Measurements from ENCODE around the gene PAQR3. TPM values are rescaled to one million over a fixed set of nuclear protein-coding genes. Genes with fewer than 3 reads are reported as not detected.
"Not testable (repeated sequence)": the region's sequence is repeated elsewhere in the genome, so short reads cannot be mapped to it uniquely, and the experiment has no call there.

Gene PAQR3
- total and polyA plus RNA-seq, 2 donors, result 9.3 to 10.2 TPM

DNA sequence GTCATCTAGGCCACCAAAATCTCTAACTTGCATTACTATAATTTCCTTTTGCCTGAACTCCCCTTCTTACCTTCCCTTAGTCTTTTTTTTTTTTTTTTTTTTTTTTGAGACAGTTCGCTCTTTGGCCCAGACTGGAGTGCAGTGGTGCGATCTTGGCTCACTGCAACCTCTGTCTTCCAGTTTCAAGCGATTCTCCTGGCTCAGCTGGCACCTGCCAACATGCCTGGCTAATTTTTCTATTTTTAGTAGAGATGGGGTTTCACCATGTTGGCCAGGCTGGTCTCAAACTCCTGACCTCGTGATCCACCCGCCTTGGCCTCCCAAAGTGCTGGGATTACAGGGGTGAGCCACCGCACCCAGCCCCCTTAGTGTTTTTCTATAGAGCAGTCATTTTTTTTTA lies 30.3 kb downstream of the PAQR3 start:
- H3K36me3 ChIP-seq (ENCODE audit: control insufficient read depth in 2 of 2, insufficient read depth in 2 of 2, low read length in 1 of 2), result peaks cover 3 to 18% of the 10 kb centered on the region in 2 donors
- WGBS, result 98% methylated on average over 6 of the region's 6 CpGs

DNA sequence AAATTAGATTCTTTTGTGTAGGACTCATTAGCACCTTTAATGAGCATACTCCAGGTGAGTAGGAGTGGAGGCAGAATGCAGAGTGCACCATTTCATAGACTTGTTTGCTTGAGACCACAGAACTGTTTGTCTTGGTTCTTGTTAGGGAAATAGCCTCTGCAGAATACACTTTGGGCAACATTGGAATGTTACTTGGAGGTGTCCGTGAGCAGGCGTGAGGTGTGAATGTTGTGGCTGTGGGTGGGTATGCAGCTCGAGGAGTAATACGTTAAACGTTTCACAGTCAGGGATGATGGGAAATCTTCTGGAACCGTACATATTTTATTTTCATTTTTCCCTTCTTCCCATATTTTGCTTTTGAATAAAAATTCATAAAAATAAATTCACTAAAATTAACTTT lies 31.6 kb downstream of the PAQR3 start:
- Histone ChIP-seq H3K27ac (ENCODE audit: low read depth in 1 of 2, low read length in 1 of 2) (no peak overlapping the region), H3K36me3 (ENCODE audit: control insufficient read depth in 2 of 2, insufficient read depth in 2 of 2, low read length in 1 of 2) (peaks cover 3 to 18% of the 10 kb centered on the region in 2 donors), H3K27me3 (ENCODE audit: control insufficient read depth in 2 of 2, insufficient read depth in 1 of 2, low read length in 1 of 2) (no peaks in the 10 kb centered on the region), H3K9me3 (ENCODE audit: control insufficient read depth in 2 of 2, insufficient read depth in 1 of 2, low read length in 1 of 2) (no peaks in the 10 kb centered on the region), H3K4me1 (ENCODE audit: control insufficient read depth in 2 of 2, insufficient read depth in 2 of 2, low read length in 2 of 2) (no peaks in the 10 kb centered on the region), H3K4me3 (ENCODE audit: low read length in 2 of 2) (no peak overlapping the region)
- no peak for DNase-seq (ENCODE audit: low read depth in 6 of 9, low spot score in 9 of 9)
- 99% methylated on average over 6 of the region's 6 CpGs for WGBS

More for the DNA sequence above, 30.3 kb downstream of the PAQR3 start:
- not testable (repeated sequence) for H3K9me3 ChIP-seq (ENCODE audit: control insufficient read depth in 2 of 2, insufficient read depth in 1 of 2, low read length in 1 of 2); H3K4me1 ChIP-seq (ENCODE audit: control insufficient read depth in 2 of 2, insufficient read depth in 2 of 2, low read length in 2 of 2); H3K27ac ChIP-seq (ENCODE audit: low read depth in 1 of 2, low read length in 1 of 2); H3K4me3 ChIP-seq (ENCODE audit: low read length in 2 of 2); DNase-seq (ENCODE audit: low read depth in 6 of 9, low spot score in 9 of 9); H3K27me3 ChIP-seq (ENCODE audit: control insufficient read depth in 2 of 2, insufficient read depth in 1 of 2, low read length in 1 of 2)

DNA sequence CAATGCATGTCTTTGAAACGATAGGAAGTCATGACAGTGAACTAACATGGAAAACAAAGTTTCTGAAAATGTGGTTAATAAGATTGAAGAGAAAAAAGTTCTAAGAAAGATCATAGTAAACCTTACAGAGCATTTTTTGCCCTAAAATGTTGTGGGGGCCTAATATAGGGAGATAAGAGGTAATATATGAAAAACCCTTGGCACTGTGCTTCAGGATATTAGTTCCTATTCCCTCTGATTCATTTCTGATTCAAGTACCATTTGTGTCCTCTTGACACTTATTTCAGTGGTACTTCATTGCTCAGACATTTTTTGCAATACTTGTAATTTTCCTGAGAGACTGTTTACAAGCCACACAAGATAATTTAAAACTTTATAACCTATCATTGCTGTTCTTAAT lies 35.1 kb downstream of the PAQR3 start:
- no peak for DNase-seq (ENCODE audit: low read depth in 6 of 9, low spot score in 9 of 9)
- no peaks in the 10 kb centered on the region for H3K9me3 ChIP-seq (ENCODE audit: control insufficient read depth in 2 of 2, insufficient read depth in 1 of 2, low read length in 1 of 2)
- H3K4me3 ChIP-seq (ENCODE audit: low read length in 2 of 2), result no peak overlapping the region
- H3K4me1 ChIP-seq (ENCODE audit: control insufficient read depth in 2 of 2, insufficient read depth in 2 of 2, low read length in 2 of 2), result no peaks in the 10 kb centered on the region
- no peaks in the 10 kb centered on the region for H3K27me3 ChIP-seq (ENCODE audit: control insufficient read depth in 2 of 2, insufficient read depth in 1 of 2, low read length in 1 of 2)
- peaks cover 0 to 4% of the 10 kb centered on the region in 2 donors for H3K36me3 ChIP-seq (ENCODE audit: control insufficient read depth in 2 of 2, insufficient read depth in 2 of 2, low read length in 1 of 2)
- no peak overlapping the region for H3K27ac ChIP-seq (ENCODE audit: low read depth in 1 of 2, low read length in 1 of 2)
- 100% methylated on average over 1 of the region's 1 CpG for WGBS

DNA sequence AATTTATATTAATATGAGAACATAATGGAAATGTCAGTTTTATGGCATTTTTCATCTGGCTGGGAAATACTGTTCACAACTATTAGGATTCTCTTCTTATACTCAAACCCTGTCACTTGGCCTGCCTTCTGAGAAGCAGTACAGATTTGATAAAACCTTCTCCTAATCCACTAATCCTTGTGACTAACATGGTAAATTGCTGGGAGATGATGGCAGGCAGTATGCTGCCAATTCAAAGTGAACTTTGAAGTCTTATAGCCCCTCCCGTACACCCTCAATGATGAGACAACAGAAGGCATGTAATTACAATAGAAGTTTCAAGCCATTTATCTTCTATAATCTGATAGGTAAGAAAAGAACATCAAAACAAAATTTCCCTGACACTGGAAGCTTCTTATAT lies 36.9 kb downstream of the PAQR3 start:
- no peaks in the 10 kb centered on the region for H3K27me3 ChIP-seq (ENCODE audit: control insufficient read depth in 2 of 2, insufficient read depth in 1 of 2, low read length in 1 of 2)
- 99% methylated on average over 1 of the region's 1 CpG for WGBS
- no peaks in the 10 kb centered on the region for H3K36me3 ChIP-seq (ENCODE audit: control insufficient read depth in 2 of 2, insufficient read depth in 2 of 2, low read length in 1 of 2)
- no peaks in the 10 kb centered on the region for H3K4me1 ChIP-seq (ENCODE audit: control insufficient read depth in 2 of 2, insufficient read depth in 2 of 2, low read length in 2 of 2)
- H3K9me3 ChIP-seq (ENCODE audit: control insufficient read depth in 2 of 2, insufficient read depth in 1 of 2, low read length in 1 of 2), result no peaks in the 10 kb centered on the region
- DNase-seq (ENCODE audit: low read depth in 6 of 9, low spot score in 9 of 9), result no peak
- H3K4me3 ChIP-seq (ENCODE audit: low read length in 2 of 2), result no peak overlapping the region
- no peak overlapping the region for H3K27ac ChIP-seq (ENCODE audit: low read depth in 1 of 2, low read length in 1 of 2)

DNA sequence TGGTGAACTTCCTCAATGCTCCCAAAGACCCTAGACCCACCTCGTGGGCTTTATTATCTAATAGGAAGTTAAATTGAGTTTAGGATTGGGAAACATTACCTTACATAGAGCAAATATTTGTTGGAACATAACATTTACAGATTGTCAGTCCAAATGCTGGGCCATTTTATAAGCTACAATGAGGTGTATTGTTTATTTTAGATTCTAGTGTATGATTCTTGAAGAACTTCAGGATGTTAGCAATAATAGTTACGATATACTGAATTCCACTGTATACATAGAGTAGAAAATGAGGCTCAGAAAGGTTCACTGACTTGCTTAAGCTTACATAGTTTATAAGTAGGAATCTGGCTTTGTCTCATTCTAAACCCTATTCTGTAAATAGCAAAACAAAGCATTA lies 37.4 kb downstream of the PAQR3 start:
- Histone ChIP-seq H3K27ac (ENCODE audit: low read depth in 1 of 2, low read length in 1 of 2) (no peak overlapping the region), H3K27me3 (ENCODE audit: control insufficient read depth in 2 of 2, insufficient read depth in 1 of 2, low read length in 1 of 2) (no peaks in the 10 kb centered on the region), H3K9me3 (ENCODE audit: control insufficient read depth in 2 of 2, insufficient read depth in 1 of 2, low read length in 1 of 2) (no peaks in the 10 kb centered on the region), H3K4me3 (ENCODE audit: low read length in 2 of 2) (no peak overlapping the region), H3K36me3 (ENCODE audit: control insufficient read depth in 2 of 2, insufficient read depth in 2 of 2, low read length in 1 of 2) (no peaks in the 10 kb centered on the region), H3K4me1 (ENCODE audit: control insufficient read depth in 2 of 2, insufficient read depth in 2 of 2, low read length in 2 of 2) (no peaks in the 10 kb centered on the region)
- WGBS, result 97% methylated on average over 2 of the region's 2 CpGs
- DNase-seq (ENCODE audit: low read depth in 6 of 9, low spot score in 9 of 9), result no peak

DNA sequence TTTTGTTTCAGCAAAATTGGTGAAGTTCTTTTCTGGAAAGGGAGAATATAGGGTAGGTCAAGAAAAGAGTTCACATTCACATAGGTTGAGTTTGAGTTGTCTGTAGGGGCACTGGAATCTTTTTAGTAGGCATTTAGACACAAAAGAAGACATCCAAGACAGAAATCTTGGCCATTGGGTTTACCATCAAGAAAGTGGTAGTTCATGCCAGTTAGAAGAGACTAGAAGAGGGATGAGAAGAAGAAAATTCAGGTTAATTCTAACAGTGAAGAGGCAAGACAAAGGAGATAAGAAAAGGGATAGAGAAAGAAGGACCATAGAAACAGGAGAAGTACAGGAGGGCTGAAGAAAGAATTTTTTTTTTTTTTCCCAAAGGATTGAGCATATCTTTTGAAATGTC lies 39.9 kb downstream of the PAQR3 start:
- no peaks in the 10 kb centered on the region for H3K4me1 ChIP-seq (ENCODE audit: control insufficient read depth in 2 of 2, insufficient read depth in 2 of 2, low read length in 2 of 2)
- H3K27ac ChIP-seq (ENCODE audit: low read depth in 1 of 2, low read length in 1 of 2), result no peak overlapping the region
- H3K9me3 ChIP-seq (ENCODE audit: control insufficient read depth in 2 of 2, insufficient read depth in 1 of 2, low read length in 1 of 2), result no peaks in the 10 kb centered on the region
- DNase-seq (ENCODE audit: low read depth in 6 of 9, low spot score in 9 of 9), result no peak
- H3K27me3 ChIP-seq (ENCODE audit: control insufficient read depth in 2 of 2, insufficient read depth in 1 of 2, low read length in 1 of 2), result no peaks in the 10 kb centered on the region
- peaks cover 0 to 10% of the 10 kb centered on the region in 2 donors for H3K36me3 ChIP-seq (ENCODE audit: control insufficient read depth in 2 of 2, insufficient read depth in 2 of 2, low read length in 1 of 2)
- H3K4me3 ChIP-seq (ENCODE audit: low read length in 2 of 2), result no peak overlapping the region

DNA sequence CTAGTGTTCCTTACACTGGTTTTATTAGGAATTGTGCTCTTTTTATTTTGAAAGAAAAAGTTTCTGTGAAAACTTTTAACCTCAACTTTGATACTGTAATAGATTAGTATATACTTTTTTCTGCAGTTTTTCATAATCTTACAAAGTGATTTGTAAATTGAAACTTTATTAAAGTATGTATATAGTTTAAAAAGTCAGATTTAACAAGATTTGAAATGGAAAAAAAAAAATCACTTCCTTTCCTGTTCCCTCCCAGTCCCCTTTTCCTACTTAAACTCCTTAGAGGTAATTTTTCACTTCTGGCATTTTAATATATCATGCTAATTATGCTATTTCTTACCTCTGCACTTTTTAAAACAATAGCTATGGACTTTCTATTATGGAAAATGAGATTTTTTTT lies 49.3 kb downstream of the PAQR3 start:
- Histone ChIP-seq H3K36me3 (ENCODE audit: control insufficient read depth in 2 of 2, insufficient read depth in 2 of 2, low read length in 1 of 2) (peaks cover 0 to 18% of the 10 kb centered on the region in 2 donors), H3K9me3 (ENCODE audit: control insufficient read depth in 2 of 2, insufficient read depth in 1 of 2, low read length in 1 of 2) (no peaks in the 10 kb centered on the region), H3K4me3 (ENCODE audit: low read length in 2 of 2) (no peak overlapping the region), H3K27ac (ENCODE audit: low read depth in 1 of 2, low read length in 1 of 2) (no peak overlapping the region), H3K27me3 (ENCODE audit: control insufficient read depth in 2 of 2, insufficient read depth in 1 of 2, low read length in 1 of 2) (no peaks in the 10 kb centered on the region), H3K4me1 (ENCODE audit: control insufficient read depth in 2 of 2, insufficient read depth in 2 of 2, low read length in 2 of 2) (no peaks in the 10 kb centered on the region)
- no peak for DNase-seq (ENCODE audit: low read depth in 6 of 9, low spot score in 9 of 9)

DNA sequence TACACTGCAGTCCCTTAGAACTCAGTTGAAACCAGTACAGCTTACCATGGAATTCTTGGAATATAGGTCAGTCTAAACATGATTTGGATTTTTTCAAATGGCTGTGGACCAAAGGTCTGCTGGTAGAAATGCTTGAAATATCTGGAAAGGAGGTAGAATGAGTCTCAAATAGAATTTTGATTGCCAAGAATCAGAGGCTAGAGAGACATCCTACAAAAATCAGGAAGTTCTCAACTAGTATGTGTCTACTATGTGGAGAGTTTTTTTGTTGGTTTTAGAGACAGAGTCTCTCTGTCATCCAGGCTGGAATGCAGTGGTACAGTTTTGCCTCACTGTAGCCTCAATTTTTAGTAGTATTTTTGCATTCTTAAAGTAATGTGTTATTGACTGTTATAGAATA lies 53.6 kb downstream of the PAQR3 start:
- H3K27ac ChIP-seq (ENCODE audit: low read depth in 1 of 2, low read length in 1 of 2), result no peak overlapping the region
- peaks cover 0 to 5% of the 10 kb centered on the region in 2 donors for H3K36me3 ChIP-seq (ENCODE audit: control insufficient read depth in 2 of 2, insufficient read depth in 2 of 2, low read length in 1 of 2)

DNA sequence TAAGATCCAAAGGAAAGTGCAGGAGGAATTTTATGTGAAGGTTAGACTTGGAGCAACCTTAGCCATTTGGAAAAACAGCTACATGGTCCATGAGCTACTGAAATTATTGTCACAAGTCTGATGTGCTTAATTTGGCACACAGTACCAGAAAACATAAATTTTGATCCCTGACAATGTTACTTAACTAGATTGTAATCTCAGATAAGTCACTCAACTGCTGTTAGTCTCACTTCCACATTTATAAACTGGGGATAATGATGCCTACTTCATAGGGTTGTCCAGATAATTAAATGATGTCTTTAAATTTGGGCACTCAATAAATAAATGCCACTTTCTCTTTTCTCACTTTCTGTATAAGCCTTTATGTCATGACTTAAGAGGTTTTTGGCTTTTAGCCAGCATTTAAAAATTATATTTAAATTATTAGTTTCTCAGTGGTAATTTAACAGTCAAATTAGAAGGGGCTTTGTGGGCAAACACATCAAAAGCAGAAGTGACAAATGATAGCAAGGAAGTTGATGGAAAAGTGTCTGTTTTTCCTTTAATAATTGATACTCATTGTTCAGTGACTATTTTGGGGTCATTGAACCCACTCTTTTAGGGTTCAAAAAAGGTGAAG lies 58.3 kb downstream of the PAQR3 start:
- Histone ChIP-seq H3K27ac (ENCODE audit: low read depth in 1 of 2, low read length in 1 of 2) (no peak overlapping the region), H3K9me3 (ENCODE audit: control insufficient read depth in 2 of 2, insufficient read depth in 1 of 2, low read length in 1 of 2) (no peaks in the 10 kb centered on the region), H3K27me3 (ENCODE audit: control insufficient read depth in 2 of 2, insufficient read depth in 1 of 2, low read length in 1 of 2) (no peaks in the 10 kb centered on the region), H3K4me3 (ENCODE audit: low read length in 2 of 2) (no peak overlapping the region), H3K4me1 (ENCODE audit: control insufficient read depth in 2 of 2, insufficient read depth in 2 of 2, low read length in 2 of 2) (no peaks in the 10 kb centered on the region), H3K36me3 (ENCODE audit: control insufficient read depth in 2 of 2, insufficient read depth in 2 of 2, low read length in 1 of 2) (peaks cover 0 to 16% of the 10 kb centered on the region in 2 donors)
- DNase-seq (ENCODE audit: low read depth in 6 of 9, low spot score in 9 of 9), result no peak

More for the DNA sequence above, 53.6 kb downstream of the PAQR3 start:
- no peaks in the 10 kb centered on the region for H3K27me3 ChIP-seq (ENCODE audit: control insufficient read depth in 2 of 2, insufficient read depth in 1 of 2, low read length in 1 of 2)
- no peak for DNase-seq (ENCODE audit: low read depth in 6 of 9, low spot score in 9 of 9)
- H3K9me3 ChIP-seq (ENCODE audit: control insufficient read depth in 2 of 2, insufficient read depth in 1 of 2, low read length in 1 of 2), result no peaks in the 10 kb centered on the region
- no peak overlapping the region for H3K4me3 ChIP-seq (ENCODE audit: low read length in 2 of 2)
- no peaks in the 10 kb centered on the region for H3K4me1 ChIP-seq (ENCODE audit: control insufficient read depth in 2 of 2, insufficient read depth in 2 of 2, low read length in 2 of 2)

DNA sequence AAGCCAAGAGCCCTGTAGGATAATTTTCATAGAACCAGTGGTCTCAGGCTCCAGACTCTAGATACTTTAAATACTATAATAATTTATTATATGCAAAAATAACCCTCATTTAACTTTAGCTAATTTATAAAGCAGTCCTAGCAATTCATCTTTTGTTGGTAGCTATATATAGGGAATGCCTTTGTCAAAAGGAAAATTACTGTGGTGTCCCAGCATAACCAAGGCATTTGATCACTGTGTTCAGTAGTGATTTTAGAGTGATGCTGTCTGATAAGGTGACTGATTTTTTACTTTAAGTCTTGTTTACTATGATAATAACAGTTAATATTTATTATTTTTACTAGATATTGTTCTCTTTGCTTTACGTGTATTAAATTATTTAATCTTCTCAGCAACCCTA lies 61.2 kb downstream of the PAQR3 start:
- H3K4me3 ChIP-seq (ENCODE audit: low read length in 2 of 2), result no peak overlapping the region
- 99% methylated on average over 1 of the region's 1 CpG for WGBS
- no peaks in the 10 kb centered on the region for H3K9me3 ChIP-seq (ENCODE audit: control insufficient read depth in 2 of 2, insufficient read depth in 1 of 2, low read length in 1 of 2)
- peaks cover 0 to 25% of the 10 kb centered on the region in 2 donors for H3K36me3 ChIP-seq (ENCODE audit: control insufficient read depth in 2 of 2, insufficient read depth in 2 of 2, low read length in 1 of 2)
- H3K4me1 ChIP-seq (ENCODE audit: control insufficient read depth in 2 of 2, insufficient read depth in 2 of 2, low read length in 2 of 2), result no peaks in the 10 kb centered on the region
- H3K27me3 ChIP-seq (ENCODE audit: control insufficient read depth in 2 of 2, insufficient read depth in 1 of 2, low read length in 1 of 2), result no peaks in the 10 kb centered on the region
- no peak for DNase-seq (ENCODE audit: low read depth in 6 of 9, low spot score in 9 of 9)
- no peak overlapping the region for H3K27ac ChIP-seq (ENCODE audit: low read depth in 1 of 2, low read length in 1 of 2)
